Keratinocyte (primary cell): ENCODE measurements around the gene JAM2. TPM values are rescaled to one million over a fixed set of nuclear protein-coding genes. Genes with fewer than 3 reads are reported as not detected.

Source experiments
- DNase-seq: peaks from one replicate; pipeline ENCODE4 v3.0.0-alpha.2; 2011; ENCODE audit warnings: low read depth, missing footprints, low spot score
- FAIRE-seq: peaks from 2 replicates; lab custom pipeline; 2011; peaks lifted over from hg19 to GRCh38; lab: Jason Lieb, UNC
- H2AFZ ChIP-seq: 2 replicates; pipeline ENCODE4 v1.6.0; 2012; ENCODE audit warnings: low read length, control low read depth, inconsistent platforms; ENCODE audit not compliant: control insufficient read depth
- H3K27ac ChIP-seq: 2 replicates; pipeline ENCODE4 v1.5.1; 2011; ENCODE audit warnings: low read length; ENCODE audit not compliant: control insufficient read depth, insufficient read depth
- H3K27me3 ChIP-seq: 3 replicates; pipeline ENCODE4 v1.6.0; 2011; ENCODE audit warnings: low read length; ENCODE audit not compliant: control insufficient read depth, insufficient read depth; ENCODE audit errors: extremely low read depth
- H3K36me3 ChIP-seq, 2 experiments: 2 replicates in 1 of 2; 3 replicates in 1 of 2; pipeline ENCODE4 v1.5.1; 2011; ENCODE audit warnings: low read length in 2 of 2, mild to moderate bottlenecking in 1 of 2; ENCODE audit not compliant: control insufficient read depth in 2 of 2, insufficient read depth in 2 of 2; ENCODE audit errors: extremely low read depth in 1 of 2
- H3K4me1 ChIP-seq: 3 replicates; pipeline ENCODE4 v1.5.1; 2011; ENCODE audit warnings: low read length; ENCODE audit not compliant: control insufficient read depth, insufficient read depth; ENCODE audit errors: extremely low read depth
- H3K4me2 ChIP-seq: 3 replicates; pipeline ENCODE4 v1.6.0; 2011; ENCODE audit warnings: low read depth, low read length; ENCODE audit not compliant: control insufficient read depth, insufficient read depth; ENCODE audit errors: extremely low read depth
- H3K4me3 ChIP-seq, 3 experiments: fragments of 200-600 bp in 1 of 3; sonication (generic) in 1 of 3; 2 replicates in 2 of 3; 3 replicates in 1 of 3; pipeline ENCODE4 v1.5.1; 2011 to 2016; ENCODE audit warnings: low read length in 3 of 3, mild to moderate bottlenecking in 3 of 3, control low read depth in 2 of 3, inconsistent platforms in 1 of 3, low read depth in 1 of 3, mixed read lengths in 1 of 3, mixed run types in 1 of 3, moderate library complexity in 1 of 3; ENCODE audit not compliant: control insufficient read depth in 2 of 3, insufficient read depth in 2 of 3; ENCODE audit errors: extremely low read depth in 1 of 3
- H3K79me2 ChIP-seq: 2 replicates; pipeline ENCODE4 v1.6.0; 2012; ENCODE audit warnings: low read length; ENCODE audit not compliant: control insufficient read depth, insufficient read depth
- H3K9ac ChIP-seq: 3 replicates; pipeline ENCODE4 v1.6.0; 2011; ENCODE audit warnings: low read length; ENCODE audit not compliant: control insufficient read depth, insufficient read depth; ENCODE audit errors: extremely low read depth
- H3K9me1 ChIP-seq: 3 replicates; pipeline ENCODE4 v1.6.0; 2011; ENCODE audit warnings: low read length; ENCODE audit not compliant: control insufficient read depth, insufficient read depth; ENCODE audit errors: extremely low read depth
- H3K9me3 ChIP-seq: 2 replicates; pipeline ENCODE4 v1.5.1; 2012; ENCODE audit warnings: low read depth, low read length; ENCODE audit not compliant: control insufficient read depth
- H4K20me1 ChIP-seq: 3 replicates; pipeline ENCODE4 v1.6.0; 2011; ENCODE audit warnings: low read length; ENCODE audit not compliant: control insufficient read depth, insufficient read depth; ENCODE audit errors: extremely low read depth
- CTCF ChIP-seq, 3 experiments: IDR thresholded peaks in 1 of 3; conservative IDR thresholded peaks in 1 of 3; optimal IDR thresholded peaks in 1 of 3; 2 replicates in 2 of 3; 3 replicates in 1 of 3; pipeline versions ENCODE3 to v1.5.1; 2011; ENCODE audit warnings: low read length in 3 of 3, mild to moderate bottlenecking in 3 of 3, moderate library complexity in 2 of 3, control low read depth in 1 of 3, inconsistent platforms in 1 of 3; ENCODE audit not compliant: insufficient read depth in 2 of 3; ENCODE audit errors: extremely low read depth in 1 of 3
- EZH2 ChIP-seq: IDR thresholded peaks from one replicate; pipeline ENCODE4 v1.6.1; 2012; ENCODE audit warnings: inconsistent platforms, mild to moderate bottlenecking, low read length, moderate library complexity
- dilution Hi-C: fragments of 300-500 bp; cut with MboI; formaldehyde crosslinking; loops from one replicate; pipeline ENCODE4 v1.7.0; 2020; ENCODE audit warnings: low sequenced_read_pairs; ENCODE audit not compliant: extremely low pct_ligation_motif_present
- polyA plus RNA-seq, 5 experiments: library from polyadenylated mRNA; depleted of rRNA in 3 of 5; stranded (reverse) in 3 of 5; stranded (forward) in 1 of 5; unstranded in 1 of 5; fragments of >200 nt; gene quantifications; 1 replicate in 1 of 5; 2 replicates in 3 of 5; 3 replicates in 1 of 5; pipeline versions ENCODE4 v1.2.1 to v1.2.3, GENCODE V29; 2011 to 2012; ENCODE audit warnings: missing spikeins in 2 of 5, low read depth in 1 of 5, low replicate concordance in 1 of 5

Gene JAM2
- polyA plus RNA-seq, 1 donor (not counting 4 experiments of a cell fraction or from before 2014, with no cell fraction given), result not detected

- no peaks in the 10 kb centered on the region for H3K9me1 ChIP-seq
- H4K20me1 ChIP-seq, result no peaks in the 10 kb centered on the region
- no peak overlapping the region for H3K27ac ChIP-seq
- dilution Hi-C loops, result no loop called here
- TF ChIP-seq CTCF (optimal IDR thresholded peaks at IDR 0.05 in 1 of 3, IDR thresholded peaks at IDR 0.05 in 1 of 3, conservative IDR thresholded peaks at IDR 0.05 in 1 of 3; ENCODE audit: extremely low read depth in 1 of 3, insufficient read depth in 2 of 3, low read length in 3 of 3), result no peak
- H3K4me3 ChIP-seq, result no peak overlapping the region
- H3K4me2 ChIP-seq, result no peak overlapping the region
- no peak overlapping the region for H3K9ac ChIP-seq
- H2AFZ ChIP-seq, result no peak overlapping the region
- H3K9me3 ChIP-seq, result no peaks in the 10 kb centered on the region
- no peaks in the 10 kb centered on the region for H3K4me1 ChIP-seq
- DNase-seq (no peak), FAIRE-seq (no peak)
- peaks cover 4% of the 10 kb centered on the region for H3K27me3 ChIP-seq
- H3K36me3 ChIP-seq, result no peaks in the 10 kb centered on the region
- H3K79me2 ChIP-seq, result no peaks in the 10 kb centered on the region
Observed at GRCh38 chr21:25682382-25682781, 43.3 kb downstream of the JAM2 start.

- DNase-seq (no peak), FAIRE-seq (no peak)
- dilution Hi-C loops, result no loop called here
- no peaks in the 10 kb centered on the region for H3K9me1 ChIP-seq
- no peak overlapping the region for H3K27ac ChIP-seq
- H3K4me3 ChIP-seq, result no peak overlapping the region
- H3K79me2 ChIP-seq, result no peaks in the 10 kb centered on the region
- H2AFZ ChIP-seq, result no peak overlapping the region
- H3K9me3 ChIP-seq, result no peaks in the 10 kb centered on the region
- H3K36me3 ChIP-seq, result no peaks in the 10 kb centered on the region
- no peaks in the 10 kb centered on the region for H3K4me1 ChIP-seq
- H3K27me3 ChIP-seq, result peaks cover 4% of the 10 kb centered on the region
- TF ChIP-seq EZH2 (no peak), CTCF (optimal IDR thresholded peaks at IDR 0.05 in 1 of 3, IDR thresholded peaks at IDR 0.05 in 1 of 3, conservative IDR thresholded peaks at IDR 0.05 in 1 of 3; ENCODE audit: extremely low read depth in 1 of 3, insufficient read depth in 2 of 3, low read length in 3 of 3) (no peak)
- H3K9ac ChIP-seq, result no peak overlapping the region
- no peaks in the 10 kb centered on the region for H4K20me1 ChIP-seq
- H3K4me2 ChIP-seq, result no peak overlapping the region
Observed at GRCh38 chr21:25687787-25688186, 48.7 kb downstream of the JAM2 start.
